ENCODE measurements around the gene DOCK2. TPM values are rescaled to one million over a fixed set of nuclear protein-coding genes. Genes with fewer than 3 reads are reported as not detected.

DOCK2 gene
- total RNA-seq, 4 donors from 2014 or later, result 0.32 to 5.3 (median 2.7) TPM

DNA sequence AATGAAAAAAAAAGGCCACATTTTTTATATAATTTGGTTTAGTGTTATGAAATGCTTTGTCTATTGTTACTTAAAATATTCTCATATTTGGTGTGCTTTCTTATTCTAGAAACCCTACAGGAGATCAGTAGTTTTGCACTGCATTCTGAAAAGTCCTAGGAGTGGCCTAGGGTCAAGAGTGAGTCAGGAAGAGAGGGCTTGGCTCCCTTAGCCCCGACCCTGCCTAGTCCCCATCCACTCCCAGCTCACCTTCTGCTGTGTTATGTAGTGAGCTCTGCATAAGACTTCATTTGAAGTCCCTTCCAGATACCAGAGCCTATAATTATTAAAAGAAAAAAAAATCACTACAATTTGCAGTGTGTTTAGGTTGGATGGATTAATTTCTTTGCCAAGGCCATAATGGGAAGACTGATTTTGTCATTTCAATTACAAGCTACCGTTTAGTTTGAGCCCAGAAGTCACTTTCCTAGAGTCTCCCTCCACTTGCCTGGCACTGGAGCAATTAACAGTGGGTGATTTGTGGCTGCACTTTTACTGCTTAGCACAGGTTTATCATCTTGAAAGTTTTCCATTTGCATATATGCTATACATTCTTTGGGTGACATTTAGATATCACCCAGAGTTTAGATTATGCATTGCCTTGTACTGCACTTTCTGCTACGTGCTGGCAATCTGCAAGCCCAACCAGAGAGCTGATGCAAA lies 199.9 kb downstream of the DOCK2 start:
- TF ChIP-seq POLR2A (IDR thresholded peaks at IDR 0.05), result no peak
- TF ChIP-seq, protein P1, sequence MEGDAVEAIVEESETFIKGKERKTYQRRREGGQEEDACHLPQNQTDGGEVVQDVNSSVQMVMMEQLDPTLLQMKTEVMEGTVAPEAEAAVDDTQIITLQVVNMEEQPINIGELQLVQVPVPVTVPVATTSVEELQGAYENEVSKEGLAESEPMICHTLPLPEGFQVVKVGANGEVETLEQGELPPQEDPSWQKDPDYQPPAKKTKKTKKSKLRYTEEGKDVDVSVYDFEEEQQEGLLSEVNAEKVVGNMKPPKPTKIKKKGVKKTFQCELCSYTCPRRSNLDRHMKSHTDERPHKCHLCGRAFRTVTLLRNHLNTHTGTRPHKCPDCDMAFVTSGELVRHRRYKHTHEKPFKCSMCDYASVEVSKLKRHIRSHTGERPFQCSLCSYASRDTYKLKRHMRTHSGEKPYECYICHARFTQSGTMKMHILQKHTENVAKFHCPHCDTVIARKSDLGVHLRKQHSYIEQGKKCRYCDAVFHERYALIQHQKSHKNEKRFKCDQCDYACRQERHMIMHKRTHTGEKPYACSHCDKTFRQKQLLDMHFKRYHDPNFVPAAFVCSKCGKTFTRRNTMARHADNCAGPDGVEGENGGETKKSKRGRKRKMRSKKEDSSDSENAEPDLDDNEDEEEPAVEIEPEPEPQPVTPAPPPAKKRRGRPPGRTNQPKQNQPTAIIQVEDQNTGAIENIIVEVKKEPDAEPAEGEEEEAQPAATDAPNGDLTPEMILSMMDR (IDR thresholded peaks at IDR 0.05 in 4 of 5, conservative IDR thresholded peaks at IDR 0.05 in 1 of 5), result no peak
- DNase-seq (no peak), ATAC-seq (no peak)
- H3K27me3 ChIP-seq, result no peaks in the 10 kb centered on the region
- no peaks in the 10 kb centered on the region for H3K36me3 ChIP-seq
- no peaks in the 10 kb centered on the region for H3K4me1 ChIP-seq
- H3K4me3 ChIP-seq, result no peak overlapping the region
- in situ Hi-C loops (cut with MboI; ENCODE audit: low sequenced_read_pairs in 4 of 4), result no loop called here
- H3K9me3 ChIP-seq, result no peaks in the 10 kb centered on the region
- intact Hi-C loops (cut with DNase I; ENCODE audit: low total_unique reads), result no loop called here
- H3K27ac ChIP-seq, result no peak overlapping the region

DNA sequence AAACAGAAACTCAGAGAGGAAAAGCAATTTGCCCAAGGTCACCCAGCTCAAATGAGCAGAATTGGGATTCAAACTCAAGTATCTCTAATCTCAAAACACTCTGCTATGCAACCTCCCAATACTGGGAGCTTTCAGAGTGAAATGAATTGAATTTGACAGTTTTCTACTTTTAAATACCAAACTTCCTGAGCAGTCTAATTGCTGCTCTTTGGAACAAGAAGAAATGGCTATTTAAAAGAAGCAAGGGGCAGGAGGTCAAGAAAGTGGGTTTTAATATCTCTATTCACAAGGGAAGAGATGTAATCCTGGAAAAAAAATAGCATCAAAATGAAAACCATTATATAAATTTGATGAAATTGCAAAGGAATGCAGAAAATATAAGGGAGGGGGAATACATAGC lies 200.6 kb downstream of the DOCK2 start:
- ATAC-seq (no peak), DNase-seq (no peak)
- in situ Hi-C loops (cut with MboI; ENCODE audit: low sequenced_read_pairs in 4 of 4), result no loop called here
- Histone ChIP-seq H3K27me3 (no peaks in the 10 kb centered on the region), H3K9me3 (no peaks in the 10 kb centered on the region), H3K27ac (no peak overlapping the region), H3K4me1 (no peaks in the 10 kb centered on the region), H3K4me3 (no peak overlapping the region), H3K36me3 (no peaks in the 10 kb centered on the region)
- intact Hi-C loops (cut with DNase I; ENCODE audit: low total_unique reads), result no loop called here
- TF ChIP-seq, protein P1 (IDR thresholded peaks at IDR 0.05 in 4 of 5, conservative IDR thresholded peaks at IDR 0.05 in 1 of 5), result no peak
- no peak for TF ChIP-seq POLR2A (IDR thresholded peaks at IDR 0.05)

DNA sequence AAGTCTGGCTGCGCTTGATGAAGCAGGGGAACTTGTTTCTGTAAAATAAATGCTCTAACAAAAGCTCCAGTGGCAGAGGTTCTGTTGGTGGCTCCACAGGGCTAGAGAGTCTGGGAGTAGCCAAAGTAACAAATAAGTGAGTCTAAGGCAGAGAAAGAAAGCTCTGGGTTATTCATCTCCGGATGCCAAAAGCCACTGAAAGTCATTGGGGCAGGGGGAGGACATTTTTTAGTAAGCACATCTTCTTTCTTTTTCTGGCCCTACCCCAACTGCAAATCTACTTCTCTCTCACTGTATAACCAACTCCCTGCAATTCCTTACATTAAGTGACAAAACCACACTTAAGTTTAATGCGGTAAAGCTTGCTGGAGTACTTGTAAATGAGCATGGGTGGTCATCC lies 201.6 kb downstream of the DOCK2 start:
- Histone ChIP-seq H3K36me3 (no peaks in the 10 kb centered on the region), H3K9me3 (no peaks in the 10 kb centered on the region), H3K27me3 (no peaks in the 10 kb centered on the region), H3K4me1 (no peaks in the 10 kb centered on the region), H3K4me3 (no peak overlapping the region), H3K27ac (no peak overlapping the region)
- in situ Hi-C loops (cut with MboI; ENCODE audit: low sequenced_read_pairs in 4 of 4) (no loop called here), intact Hi-C loops (cut with DNase I; ENCODE audit: low total_unique reads) (no loop called here)
- TF ChIP-seq POLR2A (IDR thresholded peaks at IDR 0.05), result no peak
- TF ChIP-seq, protein P1 (IDR thresholded peaks at IDR 0.05 in 4 of 5, conservative IDR thresholded peaks at IDR 0.05 in 1 of 5), result no peak
- DNase-seq (no peak), ATAC-seq (no peak)

DNA sequence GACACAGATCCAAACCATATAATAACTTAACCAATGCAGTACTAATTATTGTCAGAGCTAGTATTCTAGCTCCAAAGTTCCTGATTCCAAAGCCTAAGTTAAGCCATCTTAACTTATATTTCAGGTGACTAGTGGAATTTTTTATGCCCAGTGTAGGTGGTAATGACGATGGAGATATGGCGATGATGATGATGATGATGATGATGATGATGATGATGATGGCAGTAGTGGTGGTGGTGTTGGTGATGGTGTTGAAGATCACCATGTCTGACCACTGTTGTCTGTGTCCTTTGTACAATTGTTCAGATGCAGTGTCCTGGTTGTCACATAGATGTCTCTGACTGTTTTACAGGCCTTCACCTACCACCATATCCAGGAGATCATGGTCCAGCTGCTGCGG lies 203.3 kb downstream of the DOCK2 start:
- H3K4me1 ChIP-seq, result no peaks in the 10 kb centered on the region
- H3K9me3 ChIP-seq, result no peaks in the 10 kb centered on the region
- TF ChIP-seq POLR2A (IDR thresholded peaks at IDR 0.05), result no peak
- TF ChIP-seq, protein P1 (IDR thresholded peaks at IDR 0.05 in 4 of 5, conservative IDR thresholded peaks at IDR 0.05 in 1 of 5), result no peak
- intact Hi-C loops (cut with DNase I; ENCODE audit: low total_unique reads), result no loop called here
- H3K36me3 ChIP-seq, result no peaks in the 10 kb centered on the region
- DNase-seq (no peak), ATAC-seq (no peak)
- H3K4me3 ChIP-seq, result no peak overlapping the region
- H3K27me3 ChIP-seq, result no peaks in the 10 kb centered on the region
- H3K27ac ChIP-seq, result no peak overlapping the region
- in situ Hi-C loops (cut with MboI; ENCODE audit: low sequenced_read_pairs in 4 of 4), result no loop called here

DNA sequence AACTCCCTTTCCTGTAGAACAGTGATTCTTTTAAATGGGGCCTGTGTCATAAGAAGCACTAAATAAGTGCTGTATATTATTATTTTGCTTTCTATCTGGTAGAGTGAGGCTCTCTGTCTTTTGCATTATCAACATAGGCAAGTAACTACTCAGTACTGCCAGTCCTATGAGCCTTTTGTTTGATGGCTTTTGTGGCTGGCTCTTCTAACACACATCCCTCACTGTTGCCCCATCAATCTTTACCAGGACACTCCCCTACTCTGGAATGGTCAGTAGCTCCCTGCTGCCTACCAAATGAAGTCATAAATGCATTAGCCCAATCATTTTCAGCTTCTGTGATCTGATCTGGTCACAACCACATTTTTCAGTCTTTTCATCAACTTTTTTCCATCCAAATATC lies 205.6 kb downstream of the DOCK2 start:
- H3K27me3 ChIP-seq, result no peaks in the 10 kb centered on the region
- H3K27ac ChIP-seq, result no peak overlapping the region
- intact Hi-C loops (cut with DNase I; ENCODE audit: low total_unique reads), result no loop called here
- in situ Hi-C loops (cut with MboI; ENCODE audit: low sequenced_read_pairs in 4 of 4), result no loop called here
- ATAC-seq (no peak), DNase-seq (no peak)
- H3K4me3 ChIP-seq, result no peak overlapping the region
- H3K9me3 ChIP-seq, result no peaks in the 10 kb centered on the region
- TF ChIP-seq POLR2A (IDR thresholded peaks at IDR 0.05), result no peak
- TF ChIP-seq, protein P1 (IDR thresholded peaks at IDR 0.05 in 4 of 5, conservative IDR thresholded peaks at IDR 0.05 in 1 of 5), result no peak
- H3K36me3 ChIP-seq, result no peaks in the 10 kb centered on the region
- no peaks in the 10 kb centered on the region for H3K4me1 ChIP-seq
